Measurements from ENCODE around the gene HSF2BP. TPM values are rescaled to one million over a fixed set of nuclear protein-coding genes. Genes with fewer than 3 reads are reported as not detected.

Gene HSF2BP
- total and polyA plus RNA-seq, 2 of the 8 experiments (the other 6 are each of a cell fraction or from before 2014, with no cell fraction given), result 0.51 to 0.93 TPM

DNA sequence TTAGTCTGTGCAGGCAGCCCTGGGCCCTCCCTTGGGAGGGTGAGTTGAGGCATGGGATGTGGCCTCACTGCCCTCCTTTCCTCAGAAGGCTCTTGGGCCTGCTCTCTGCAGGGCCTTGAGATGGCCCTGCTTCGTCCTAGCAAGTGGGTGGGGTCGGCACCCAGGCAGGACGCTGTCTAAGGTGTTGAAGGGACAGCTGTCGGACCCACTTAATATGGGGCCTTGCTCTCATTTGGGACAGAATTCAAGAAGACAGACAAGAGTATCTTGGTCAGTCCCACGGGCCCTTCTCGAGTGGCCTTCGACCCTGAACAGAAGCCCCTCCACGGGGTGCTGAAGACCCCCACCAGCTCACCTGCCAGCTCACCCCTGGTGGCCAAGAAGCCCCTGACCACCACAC is 33.7 kb upstream of the HSF2BP start (continued):
- TF ChIP-seq, protein P1, sequence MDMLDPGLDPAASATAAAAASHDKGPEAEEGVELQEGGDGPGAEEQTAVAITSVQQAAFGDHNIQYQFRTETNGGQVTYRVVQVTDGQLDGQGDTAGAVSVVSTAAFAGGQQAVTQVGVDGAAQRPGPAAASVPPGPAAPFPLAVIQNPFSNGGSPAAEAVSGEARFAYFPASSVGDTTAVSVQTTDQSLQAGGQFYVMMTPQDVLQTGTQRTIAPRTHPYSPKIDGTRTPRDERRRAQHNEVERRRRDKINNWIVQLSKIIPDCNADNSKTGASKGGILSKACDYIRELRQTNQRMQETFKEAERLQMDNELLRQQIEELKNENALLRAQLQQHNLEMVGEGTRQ (IDR thresholded peaks at IDR 0.05; ENCODE audit: low read length), result no peak
